HG02885 (cell line): ENCODE data around the gene NOL4L.

Source experiments
- ATAC-seq: cut with Tn5 transposase; IDR thresholded peaks from one replicate; pipeline ENCODE4 v1.9.1; 2021; ENCODE audit warnings: mild to moderate bottlenecking; ENCODE audit not compliant: unreplicated experiment, poor library complexity

NOL4L gene

GRCh38 chr20:32464401-32465091 lies 120.6 kb downstream of the NOL4L start:
- no peak for ATAC-seq

- no peak for ATAC-seq
These were observed 121.3 kb downstream of the NOL4L start for GRCh38 chr20:32463642-32464400.

- ATAC-seq = no peak
These were observed 122.1 kb downstream of the NOL4L start for GRCh38 chr20:32462900-32463641.

- no peak for ATAC-seq
These were observed 123.1 kb downstream of the NOL4L start for GRCh38 chr20:32461836-32462600.

- no peak for ATAC-seq
These were observed 124.3 kb downstream of the NOL4L start for GRCh38 chr20:32460683-32461320.

GRCh38 chr20:32460231-32460630 lies 124.9 kb downstream of the NOL4L start:
- ATAC-seq = no peak

- no peak for ATAC-seq
These were observed 126.3 kb downstream of the NOL4L start for GRCh38 chr20:32458837-32459220.

- no peak for ATAC-seq
These were observed 126.9 kb downstream of the NOL4L start for GRCh38 chr20:32458061-32458836.

GRCh38 chr20:32457479-32457986 lies 127.6 kb downstream of the NOL4L start:
- ATAC-seq = no peak

GRCh38 chr20:32456869-32457478 lies 128.2 kb downstream of the NOL4L start:
- no peak for ATAC-seq

- no peak for ATAC-seq
These were observed 129.0 kb downstream of the NOL4L start for GRCh38 chr20:32455901-32456701.

- no peak for ATAC-seq
These were observed 129.8 kb downstream of the NOL4L start for GRCh38 chr20:32455171-32455900.

GRCh38 chr20:32454164-32455145 lies 130.7 kb downstream of the NOL4L start:
- ATAC-seq = no peak

GRCh38 chr20:32453467-32454163 lies 131.5 kb downstream of the NOL4L start:
- ATAC-seq = no peak

GRCh38 chr20:32452776-32453466 lies 132.2 kb downstream of the NOL4L start:
- no peak for ATAC-seq
